HUES64 (cell line): Measurements from ENCODE around the gene GABRQ. TPM values are rescaled to one million over a fixed set of nuclear protein-coding genes. Genes with fewer than 3 reads are reported as not detected.

Experiments used
- H3K27ac ChIP-seq: 2 replicates; pipeline ENCODE4 v1.7.0; 2013; ENCODE audit warnings: low read depth, low read length, inconsistent platforms
- H3K27me3 ChIP-seq: 2 replicates; pipeline ENCODE4 v1.6.1; 2013; ENCODE audit warnings: mild to moderate bottlenecking, low read length; ENCODE audit not compliant: insufficient read depth
- H3K36me3 ChIP-seq: 2 replicates; pipeline ENCODE4 v1.6.1; 2013; ENCODE audit warnings: mild to moderate bottlenecking, low read length; ENCODE audit not compliant: insufficient read depth
- H3K4me1 ChIP-seq: 2 replicates; pipeline ENCODE4 v1.6.1; 2013; ENCODE audit warnings: mild to moderate bottlenecking, low read length, moderate library complexity; ENCODE audit not compliant: insufficient read depth
- H3K4me3 ChIP-seq: 2 replicates; pipeline ENCODE4 v1.5.1; 2013; ENCODE audit warnings: mild to moderate bottlenecking, low read length, moderate library complexity
- H3K9ac ChIP-seq: 2 replicates; pipeline ENCODE4 v1.6.1; 2013; ENCODE audit warnings: mild to moderate bottlenecking, low read depth, low read length
- H3K9me3 ChIP-seq: 2 replicates; pipeline ENCODE4 v1.6.1; 2013; ENCODE audit warnings: low read depth, low read length; ENCODE audit not compliant: insufficient read depth
- WGBS: fragments of 150-250, 120-280 bp; methylation state at CpG from one replicate; pipeline ENCODE4 v1.1.7; 2013; ENCODE audit warnings: missing lambda C conversion rate; 5-methylcytosine and 5-hydroxymethylcytosine counted together
- polyA plus RNA-seq, 2 experiments: library from polyadenylated mRNA; stranded (reverse); fragments of 50-300 nt; gene quantifications; one replicate each; pipeline ENCODE4 v1.2.3, GENCODE V29; 2013

GABRQ gene
- polyA plus RNA-seq (2013, experiment 1 of 2) = 3.3 TPM
- 3.0 TPM for polyA plus RNA-seq (2013, experiment 2 of 2)

GRCh38 chrX:152637649-152638442, at the start of gene GABRQ:
TSS of gene GABRQ (plus strand) at chrX:152637895. CDS start at chrX:152638203, 308 bp downstream.
- peak within 1 kb of the TSS; percentile 64 for H3K4me3 ChIP-seq
- no peaks in the 10 kb centered on the region for H3K9me3 ChIP-seq
- under 1% methylated on average over 62 of the region's 64 CpGs for WGBS
- H3K27ac ChIP-seq = no peak within 1 kb of the TSS
- H3K27me3 ChIP-seq = peaks cover 29% of the 10 kb centered on the region
- H3K9ac ChIP-seq = peak within 1 kb of the TSS; percentile 61; the same call in 1 of the 2 replicates
- H3K36me3 ChIP-seq = no peaks in the 10 kb centered on the region
- peaks cover 19% of the 10 kb centered on the region for H3K4me1 ChIP-seq

- no peaks in the 10 kb centered on the region for H3K27me3 ChIP-seq
- H3K9ac ChIP-seq = no peak overlapping the region
- no peak overlapping the region for H3K27ac ChIP-seq
- no peaks in the 10 kb centered on the region for H3K9me3 ChIP-seq
- H3K36me3 ChIP-seq = no peaks in the 10 kb centered on the region
- H3K4me1 ChIP-seq = no peaks in the 10 kb centered on the region
- H3K4me3 ChIP-seq = no peak overlapping the region
Observed at GRCh38 chrX:152588206-152588605, 49.5 kb upstream of the GABRQ start.

GRCh38 chrX:152600853-152601633, 36.7 kb upstream of the GABRQ start:
- Histone ChIP-seq H3K4me1 (no peaks in the 10 kb centered on the region), H3K9me3 (no peaks in the 10 kb centered on the region), H3K36me3 (no peaks in the 10 kb centered on the region), H3K27ac (no peak overlapping the region), H3K4me3 (no peak overlapping the region), H3K27me3 (no peaks in the 10 kb centered on the region), H3K9ac (no peak overlapping the region)
- WGBS = 61% methylated on average over 3 of the region's 5 CpGs

GRCh38 chrX:152601848-152602616, 35.7 kb upstream of the GABRQ start:
- no peak overlapping the region for H3K27ac ChIP-seq
- H3K9me3 ChIP-seq = no peaks in the 10 kb centered on the region
- 36% methylated on average over 6 of the region's 6 CpGs for WGBS
- H3K9ac ChIP-seq = no peak overlapping the region
- H3K4me1 ChIP-seq = no peaks in the 10 kb centered on the region
- H3K36me3 ChIP-seq = no peaks in the 10 kb centered on the region
- H3K4me3 ChIP-seq = no peak overlapping the region
- no peaks in the 10 kb centered on the region for H3K27me3 ChIP-seq

GRCh38 chrX:152614791-152615190, 22.9 kb upstream of the GABRQ start:
- H3K9me3 ChIP-seq = no peaks in the 10 kb centered on the region
- H3K9ac ChIP-seq = no peak overlapping the region
- no peaks in the 10 kb centered on the region for H3K4me1 ChIP-seq
- 95% methylated on average over 1 of the region's 1 CpG for WGBS
- H3K27ac ChIP-seq = no peak overlapping the region
- H3K27me3 ChIP-seq = no peaks in the 10 kb centered on the region
- no peaks in the 10 kb centered on the region for H3K36me3 ChIP-seq
- no peak overlapping the region for H3K4me3 ChIP-seq

- Histone ChIP-seq H3K9ac (no peak overlapping the region), H3K36me3 (no peaks in the 10 kb centered on the region), H3K4me1 (no peaks in the 10 kb centered on the region), H3K9me3 (no peaks in the 10 kb centered on the region), H3K4me3 (no peak overlapping the region), H3K27ac (no peak overlapping the region), H3K27me3 (no peaks in the 10 kb centered on the region)
- WGBS = 89% methylated on average over 2 of the region's 2 CpGs
Observed at GRCh38 chrX:152619897-152620296, 17.8 kb upstream of the GABRQ start.

- no peak overlapping the region for H3K4me3 ChIP-seq
- H3K36me3 ChIP-seq = no peaks in the 10 kb centered on the region
- H3K9ac ChIP-seq = no peak overlapping the region
- no peaks in the 10 kb centered on the region for H3K9me3 ChIP-seq
- 7% methylated on average over 2 of the region's 7 CpGs for WGBS
- H3K4me1 ChIP-seq = 0 out of 2 replicates have a peak, but pooled peaks cover 2% of the 10 kb centered on the region
- H3K27ac ChIP-seq = no peak overlapping the region
- no peaks in the 10 kb centered on the region for H3K27me3 ChIP-seq
Observed at GRCh38 chrX:152632445-152633097, 5.1 kb upstream of the GABRQ start.

- Histone ChIP-seq H3K27ac (no peak overlapping the region), H3K4me1 (peaks cover 12% of the 10 kb centered on the region), H3K9me3 (no peaks in the 10 kb centered on the region), H3K27me3 (peaks cover 29% of the 10 kb centered on the region), H3K36me3 (no peaks in the 10 kb centered on the region), H3K4me3 (no peak overlapping the region), H3K9ac (no peak overlapping the region)
- 9% methylated on average over 7 of the region's 7 CpGs for WGBS
Observed at GRCh38 chrX:152635941-152636340, 1.8 kb upstream of the GABRQ start.

- Histone ChIP-seq H3K27ac (no peak overlapping the region), H3K9ac (peak overlapping the region; percentile 61; the same call in 1 of the 2 replicates), H3K4me3 (peak overlapping the region; percentile 64), H3K9me3 (no peaks in the 10 kb centered on the region), H3K4me1 (peaks cover 19% of the 10 kb centered on the region), H3K36me3 (no peaks in the 10 kb centered on the region; the same call in 1 of the 2 replicates), H3K27me3 (peaks cover 29% of the 10 kb centered on the region)
- WGBS = 6% methylated on average over 23 of the region's 23 CpGs
Observed at GRCh38 chrX:152638443-152638904, 779 bp downstream of the GABRQ start.

GRCh38 chrX:152639426-152639825, 1.7 kb downstream of the GABRQ start:
- no peaks in the 10 kb centered on the region for H3K9me3 ChIP-seq
- no peak overlapping the region for H3K4me3 ChIP-seq
- no peak overlapping the region for H3K9ac ChIP-seq
- peaks cover 7% of the 10 kb centered on the region; the same call in 1 of the 2 replicates for H3K36me3 ChIP-seq
- 79% methylated on average over 7 of the region's 7 CpGs for WGBS
- H3K27ac ChIP-seq = no peak overlapping the region
- H3K27me3 ChIP-seq = peaks cover 29% of the 10 kb centered on the region
- peaks cover 19% of the 10 kb centered on the region for H3K4me1 ChIP-seq
